RWPE1 (cell line): Measurements from ENCODE around the gene SH3GLB2.
"Not testable (repeated sequence)": the region's sequence is repeated elsewhere in the genome, so short reads cannot be mapped to it uniquely, and the experiment has no call there.

ENCODE experiments used
- CTCF ChIA-PET: fragments of 350-600 bp; sonication (Branson Sonifier 250); formaldehyde crosslinking; extraction: SDS; loops from one replicate; lab custom pipeline; 2021; lab: Yijun Ruan, JAX
- POLR2A ChIA-PET: fragments of 400-600 bp; formaldehyde crosslinking; extraction: SDS; loops from one replicate; lab custom pipeline; 2020; ENCODE audit warnings: antibody characterized with exemption; ENCODE audit not compliant: low non-redundant PET; lab: Yijun Ruan, JAX
- DNase-seq: peaks from one replicate; pipeline ENCODE4 v3.0.0; 2012; ENCODE audit warnings: low spot score
- H3K27ac ChIP-seq: fragments of 450-650 bp; 2 replicates; pipeline ENCODE4 v1.5.1; 2017
- TF ChIP-seq, protein P1 (sequence below): fragments of 450-650 bp; conservative IDR thresholded peaks from 2 replicates; pipeline ENCODE4 v1.5.1; 2017; ENCODE audit warnings: low read depth, mild to moderate bottlenecking

Gene SH3GLB2

GRCh38 chr9:129005336-129005997 is 22.7 kb downstream of the SH3GLB2 start:
- no peak for DNase-seq
- ChIA-PET CTCF (interaction anchor here (0.5 to 0.9 kb wide), 6 partner anchors 10 to 1329 kb away, joined by 3 to 4 read pairs (median 4); partner anchors contain the start of gene KYAT1), POLR2A (interaction anchor here (0.8 kb wide), 1 partner anchor 1673 kb away, joined by 3 read pairs; no protein-coding TSS in a partner anchor)
- peak overlapping the region; percentile 58 for H3K27ac ChIP-seq
- TF ChIP-seq, protein P1, sequence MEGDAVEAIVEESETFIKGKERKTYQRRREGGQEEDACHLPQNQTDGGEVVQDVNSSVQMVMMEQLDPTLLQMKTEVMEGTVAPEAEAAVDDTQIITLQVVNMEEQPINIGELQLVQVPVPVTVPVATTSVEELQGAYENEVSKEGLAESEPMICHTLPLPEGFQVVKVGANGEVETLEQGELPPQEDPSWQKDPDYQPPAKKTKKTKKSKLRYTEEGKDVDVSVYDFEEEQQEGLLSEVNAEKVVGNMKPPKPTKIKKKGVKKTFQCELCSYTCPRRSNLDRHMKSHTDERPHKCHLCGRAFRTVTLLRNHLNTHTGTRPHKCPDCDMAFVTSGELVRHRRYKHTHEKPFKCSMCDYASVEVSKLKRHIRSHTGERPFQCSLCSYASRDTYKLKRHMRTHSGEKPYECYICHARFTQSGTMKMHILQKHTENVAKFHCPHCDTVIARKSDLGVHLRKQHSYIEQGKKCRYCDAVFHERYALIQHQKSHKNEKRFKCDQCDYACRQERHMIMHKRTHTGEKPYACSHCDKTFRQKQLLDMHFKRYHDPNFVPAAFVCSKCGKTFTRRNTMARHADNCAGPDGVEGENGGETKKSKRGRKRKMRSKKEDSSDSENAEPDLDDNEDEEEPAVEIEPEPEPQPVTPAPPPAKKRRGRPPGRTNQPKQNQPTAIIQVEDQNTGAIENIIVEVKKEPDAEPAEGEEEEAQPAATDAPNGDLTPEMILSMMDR, result no peak

DNA sequence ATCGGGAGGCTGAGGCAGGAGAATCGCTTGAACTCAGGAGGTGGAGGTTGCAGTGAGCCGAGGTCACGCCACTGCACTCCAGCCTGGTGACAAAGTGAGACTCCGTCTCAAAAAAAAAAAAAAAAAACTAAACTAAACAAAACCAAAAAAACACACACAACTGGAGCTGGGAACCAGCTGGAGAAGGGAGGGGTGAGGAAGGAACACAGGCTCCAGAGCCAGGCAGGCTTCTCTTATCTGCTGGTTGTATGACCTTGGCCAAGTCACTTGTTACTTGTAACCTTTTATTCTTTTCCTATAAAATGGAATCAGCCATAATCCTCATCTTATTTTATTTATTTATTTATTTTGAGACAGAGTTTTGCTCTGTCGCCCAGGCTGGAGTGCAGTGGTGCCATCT is 24.0 kb downstream of the SH3GLB2 start:
- DNase-seq, POLR2A ChIA-PET: not testable (repeated sequence)
- H3K27ac ChIP-seq, result peak overlapping the region; percentile 58
- CTCF ChIA-PET, result interaction anchor here (0.6 kb wide), 1 partner anchor 369 kb away, joined by 3 read pairs; no protein-coding TSS in a partner anchor

- DNase-seq, result no peak
- CTCF ChIA-PET, result interaction anchor here (1.7 kb wide), 1 partner anchor 10 kb away, joined by 6 read pairs; no protein-coding TSS in a partner anchor
- TF ChIP-seq, protein P1, result no peak
- POLR2A ChIA-PET, result no interaction called here
- H3K27ac ChIP-seq, result peak overlapping the region; percentile 32
Observed at GRCh38 chr9:129002992-129003391, 25.1 kb downstream of the SH3GLB2 start.

GRCh38 chr9:129001504-129002325 is 26.4 kb downstream of the SH3GLB2 start:
- ChIA-PET POLR2A (no interaction called here), CTCF (interaction anchor here (0.6 to 1.7 kb wide), 3 partner anchors 8 to 363 kb away, joined by 3 to 6 read pairs (median 4); no protein-coding TSS in a partner anchor)
- DNase-seq, result no peak
- TF ChIP-seq, protein P1, result no peak
- H3K27ac ChIP-seq, result peak overlapping the region; percentile 32

GRCh38 chr9:128999581-129000206 is 28.4 kb downstream of the SH3GLB2 start:
- CTCF ChIA-PET, result no interaction called here
- peak overlapping the region; percentile 40; the same call in 1 of the 2 replicates for H3K27ac ChIP-seq
- POLR2A ChIA-PET, result no interaction called here

GRCh38 chr9:128998462-128998861 is 29.7 kb downstream of the SH3GLB2 start:
- POLR2A ChIA-PET, result no interaction called here
- H3K27ac ChIP-seq, result peak overlapping the region; percentile 40
- TF ChIP-seq, protein P1, result no peak
- DNase-seq, result no peak
- CTCF ChIA-PET, result interaction anchor here (0.5 to 0.7 kb wide), 2 partner anchors 69 to 109 kb away, joined by 3 to 4 read pairs; no protein-coding TSS in a partner anchor

More at GRCh38 chr9:128999581-129000206, 28.4 kb downstream of the SH3GLB2 start:
- TF ChIP-seq, protein P1, result no peak
- no peak for DNase-seq
